ENCODE results near the gene MBD4. TPM values are rescaled to one million over a fixed set of nuclear protein-coding genes. Genes with fewer than 3 reads are reported as not detected.
A peak's percentile ranks its signal among the peaks of the same experiment; 100 is the strongest.

Gene MBD4
- total RNA-seq, 1 experiment from 2014 or later, result 40.1 TPM

DNA sequence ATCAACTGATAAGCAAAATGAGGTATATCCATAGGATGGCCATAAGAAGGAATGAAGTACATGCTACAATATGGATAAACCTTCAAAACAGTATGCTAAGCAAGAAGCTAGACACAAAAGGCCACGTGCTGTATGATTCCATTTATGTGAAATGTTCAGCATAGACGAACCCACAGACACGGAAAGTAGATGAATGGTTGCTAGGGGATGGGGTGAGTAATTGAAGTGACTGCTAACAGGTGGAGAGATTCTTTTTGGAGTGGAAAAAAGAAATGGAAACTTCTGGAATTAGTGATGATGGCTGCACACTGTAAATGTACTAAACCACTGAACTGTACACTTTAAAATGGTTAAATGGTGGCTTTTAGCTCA lies 10.7 kb downstream of the MBD4 start:
- no CpG with 5 or more reads among the region's 3 CpGs for WGBS (ENCODE audit: extremely low coverage, insufficient read length, low lambda C conversion rate)
- H3T11ph ChIP-seq (ENCODE audit: low read length), result no peak overlapping the region
- no peak overlapping the region for H4K91ac ChIP-seq (ENCODE audit: insufficient read length, low read depth, low read length)
- Mint-ChIP-seq H3K27ac (peak overlapping the region; percentile 57 to 92 (median 63); a peak in 6 of 7 replicates), H3K4me1 (peaks cover 39 to 41% of the 10 kb centered on the region in 2 experiments), H3K4me3 (peak overlapping the region; percentile 72 to 82; a peak in 3 of 5 replicates), H3K36me3 (ENCODE audit: insufficient read depth in 1 of 3, low read depth in 3 of 3) (peaks cover 11 to 36% (median 34%) of the 10 kb centered on the region in 3 experiments; a peak in 6 of 7 replicates), H3K27me3 (ENCODE audit: low read depth) (peaks cover 18% of the 10 kb centered on the region), H3K9me3 (no peaks in the 10 kb centered on the region)
- no peak overlapping the region; the same call in 1 of the 2 replicates for H3K14ac ChIP-seq (ENCODE audit: insufficient read depth, low read length)
- TF ChIP-seq, protein P1, sequence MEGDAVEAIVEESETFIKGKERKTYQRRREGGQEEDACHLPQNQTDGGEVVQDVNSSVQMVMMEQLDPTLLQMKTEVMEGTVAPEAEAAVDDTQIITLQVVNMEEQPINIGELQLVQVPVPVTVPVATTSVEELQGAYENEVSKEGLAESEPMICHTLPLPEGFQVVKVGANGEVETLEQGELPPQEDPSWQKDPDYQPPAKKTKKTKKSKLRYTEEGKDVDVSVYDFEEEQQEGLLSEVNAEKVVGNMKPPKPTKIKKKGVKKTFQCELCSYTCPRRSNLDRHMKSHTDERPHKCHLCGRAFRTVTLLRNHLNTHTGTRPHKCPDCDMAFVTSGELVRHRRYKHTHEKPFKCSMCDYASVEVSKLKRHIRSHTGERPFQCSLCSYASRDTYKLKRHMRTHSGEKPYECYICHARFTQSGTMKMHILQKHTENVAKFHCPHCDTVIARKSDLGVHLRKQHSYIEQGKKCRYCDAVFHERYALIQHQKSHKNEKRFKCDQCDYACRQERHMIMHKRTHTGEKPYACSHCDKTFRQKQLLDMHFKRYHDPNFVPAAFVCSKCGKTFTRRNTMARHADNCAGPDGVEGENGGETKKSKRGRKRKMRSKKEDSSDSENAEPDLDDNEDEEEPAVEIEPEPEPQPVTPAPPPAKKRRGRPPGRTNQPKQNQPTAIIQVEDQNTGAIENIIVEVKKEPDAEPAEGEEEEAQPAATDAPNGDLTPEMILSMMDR (conservative IDR thresholded peaks at IDR 0.05), result no peak
- H2BK12ac ChIP-seq (ENCODE audit: insufficient read length, low read depth, low read length), result no peak overlapping the region
- H3K4me2 ChIP-seq (ENCODE audit: insufficient read depth, insufficient read length, low read length), result peak overlapping the region; percentile 76
- H4K5ac ChIP-seq (ENCODE audit: insufficient read length, low read depth, low read length), result peak overlapping the region; percentile 18
- H3K23ac ChIP-seq (ENCODE audit: insufficient read length, low read depth, low read length), result no peak overlapping the region
- H4K20me1 ChIP-seq (ENCODE audit: control insufficient read depth, insufficient read depth, insufficient read length), result no peaks in the 10 kb centered on the region
- H2BK20ac ChIP-seq (ENCODE audit: low read depth, low read length, poor library complexity, severe bottlenecking), result no peak overlapping the region
- H4K8ac ChIP-seq (replicated peaks; ENCODE audit: insufficient read length, low read depth, low read length), result no peak overlapping the region
- H2BK15ac ChIP-seq (ENCODE audit: low read depth, low read length), result no peak overlapping the region
- peaks cover 3% of the 10 kb centered on the region for H3K23me2 ChIP-seq (ENCODE audit: insufficient read length, low read depth, low read length, poor library complexity, severe bottlenecking)
- no peak overlapping the region; the same call in 1 of the 2 replicates for H3K4ac ChIP-seq (ENCODE audit: low read depth, low read length)
- no peak overlapping the region for H2BK120ac ChIP-seq (ENCODE audit: low read depth, low read length, poor library complexity, severe bottlenecking)
- no peaks in the 10 kb centered on the region for H3K79me2 ChIP-seq (ENCODE audit: insufficient read depth, low read length)
- no peaks in the 10 kb centered on the region for H3K79me1 ChIP-seq (ENCODE audit: insufficient read depth, low read depth, low read length, poor library complexity, severe bottlenecking)
- H3K4me1 ChIP-seq (ENCODE audit: insufficient read depth, low read length), result peaks cover 7% of the 10 kb centered on the region; the same call in 1 of the 2 replicates
- no peak overlapping the region for H2BK5ac ChIP-seq (ENCODE audit: insufficient read length, low read length)
- no peak overlapping the region for H3K27ac ChIP-seq (ENCODE audit: insufficient read length, low read depth, low read length)
- H3K9ac ChIP-seq (ENCODE audit: extremely low read depth, insufficient read length, low read length), result peak overlapping the region; percentile 63
- no peaks in the 10 kb centered on the region; the same call in 1 of the 2 replicates for H3K27me3 ChIP-seq (ENCODE audit: insufficient read depth, low read length)
- H3K56ac ChIP-seq (ENCODE audit: insufficient read length, low read depth, low read length), result no peak overlapping the region
- no peak overlapping the region for H2AFZ ChIP-seq (ENCODE audit: low read length)
- no peaks in the 10 kb centered on the region for H3K9me3 ChIP-seq (ENCODE audit: control insufficient read depth, low read depth, low read length)
- peak overlapping the region; percentile 32 for H3K18ac ChIP-seq (ENCODE audit: insufficient read length, low read depth, low read length)
- peak overlapping the region; percentile 25 for H2AK5ac ChIP-seq (ENCODE audit: insufficient read length, low read length)
- DNase-seq, result no peak

Measured in H9 (cell line).